ENCODE results near the gene RSRC1. TPM values are rescaled to one million over a fixed set of nuclear protein-coding genes. Genes with fewer than 3 reads are reported as not detected.
A peak's percentile ranks its signal among the peaks of the same experiment; 100 is the strongest.

Gene RSRC1
- total and polyA plus RNA-seq, 2 of the 13 experiments (the other 11 are each of a cell fraction or from before 2014, with no cell fraction given): 4.9 to 63.0 TPM

DNA sequence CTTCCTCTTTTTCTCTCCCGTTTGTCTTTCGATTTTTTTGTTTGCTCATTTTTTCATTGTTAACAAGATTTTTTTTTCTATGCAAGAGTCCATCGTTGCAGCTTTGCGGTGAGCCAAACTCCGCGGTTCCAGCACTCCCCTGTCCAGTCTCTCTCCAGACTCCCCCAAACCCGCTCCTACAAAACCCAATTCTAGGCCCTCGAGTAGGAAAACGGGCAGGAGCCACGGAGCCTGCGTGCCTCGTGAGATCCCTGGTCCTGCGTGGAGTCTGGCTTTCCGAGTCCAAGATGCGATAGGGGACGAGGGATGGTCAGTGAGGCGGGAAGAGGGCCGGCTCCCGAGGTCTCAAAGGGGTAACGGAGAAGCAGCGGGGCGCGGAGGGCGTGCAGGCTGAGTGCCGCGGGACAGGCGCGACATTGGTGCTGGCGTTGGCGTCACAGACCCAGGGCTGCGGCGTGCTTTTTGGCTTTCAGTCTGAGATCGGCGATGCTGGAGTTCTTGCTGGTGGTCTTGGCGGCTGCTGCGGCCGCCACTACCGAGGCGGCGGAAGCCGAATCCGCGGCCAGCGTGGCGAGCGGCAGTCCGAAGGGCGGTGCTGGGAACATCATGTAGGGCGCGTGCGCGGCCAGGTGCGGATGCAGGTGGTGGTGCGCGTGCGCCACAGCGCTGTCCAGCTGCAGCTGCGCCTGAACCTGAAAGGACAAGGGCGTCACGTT is 12.1 kb upstream of the RSRC1 start (continued):
- TF ChIP-seq KMT2A (CRISPR knock-in tag; IDR thresholded peaks at IDR 0.05) (peak; percentile 89), ZNF510 (CRISPR knock-in tag; IDR thresholded peaks at IDR 0.05; ENCODE audit: low read depth) (peak; percentile 92), SRY (CRISPR knock-in tag; IDR thresholded peaks at IDR 0.05) (peak; percentile 95), ADNP (CRISPR knock-in tag; IDR thresholded peaks at IDR 0.05) (no peak), FIP1L1 (IDR thresholded peaks at IDR 0.05; ENCODE audit: borderline replicate concordance, insufficient read depth, low read depth, low read length) (no peak), NCOA1 (CRISPR knock-in tag; IDR thresholded peaks at IDR 0.05) (peak; percentile 59; the same call in 1 of the 2 replicates), RBFOX2 (IDR thresholded peaks at IDR 0.05; ENCODE audit: low read depth, low read length) (peak; percentile 83), ZNF441 (CRISPR knock-in tag; IDR thresholded peaks at IDR 0.05; ENCODE audit: borderline replicate concordance) (peak; percentile 94), SSRP1 (CRISPR knock-in tag; IDR thresholded peaks at IDR 0.05) (no peak), GLI4 (CRISPR knock-in tag; IDR thresholded peaks at IDR 0.05; ENCODE audit: borderline replicate concordance) (peak; percentile 99), ZNF263 (CRISPR knock-in tag; IDR thresholded peaks at IDR 0.05) (peak; percentile 80), CHCHD3 (CRISPR knock-in tag; IDR thresholded peaks at IDR 0.05) (no peak), CEBPG (CRISPR knock-in tag; IDR thresholded peaks at IDR 0.05) (no peak; the same call in 1 of the 2 replicates), SP140L (CRISPR knock-in tag; IDR thresholded peaks at IDR 0.05; ENCODE audit: borderline replicate concordance) (peak; percentile 94; the same call in 1 of the 2 replicates), HHEX (CRISPR knock-in tag; IDR thresholded peaks at IDR 0.05) (no peak), CC2D1A (CRISPR knock-in tag; IDR thresholded peaks at IDR 0.05) (no peak), KDM5B (CRISPR knock-in tag; IDR thresholded peaks at IDR 0.05; ENCODE audit: borderline replicate concordance) (peak; percentile 98)
- TF ChIP-seq, protein P1, sequence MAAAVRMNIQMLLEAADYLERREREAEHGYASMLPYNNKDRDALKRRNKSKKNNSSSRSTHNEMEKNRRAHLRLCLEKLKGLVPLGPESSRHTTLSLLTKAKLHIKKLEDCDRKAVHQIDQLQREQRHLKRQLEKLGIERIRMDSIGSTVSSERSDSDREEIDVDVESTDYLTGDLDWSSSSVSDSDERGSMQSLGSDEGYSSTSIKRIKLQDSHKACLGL (CRISPR knock-in tag; IDR thresholded peaks at IDR 0.05): peak; percentile 95
- TF ChIP-seq, protein P2, sequence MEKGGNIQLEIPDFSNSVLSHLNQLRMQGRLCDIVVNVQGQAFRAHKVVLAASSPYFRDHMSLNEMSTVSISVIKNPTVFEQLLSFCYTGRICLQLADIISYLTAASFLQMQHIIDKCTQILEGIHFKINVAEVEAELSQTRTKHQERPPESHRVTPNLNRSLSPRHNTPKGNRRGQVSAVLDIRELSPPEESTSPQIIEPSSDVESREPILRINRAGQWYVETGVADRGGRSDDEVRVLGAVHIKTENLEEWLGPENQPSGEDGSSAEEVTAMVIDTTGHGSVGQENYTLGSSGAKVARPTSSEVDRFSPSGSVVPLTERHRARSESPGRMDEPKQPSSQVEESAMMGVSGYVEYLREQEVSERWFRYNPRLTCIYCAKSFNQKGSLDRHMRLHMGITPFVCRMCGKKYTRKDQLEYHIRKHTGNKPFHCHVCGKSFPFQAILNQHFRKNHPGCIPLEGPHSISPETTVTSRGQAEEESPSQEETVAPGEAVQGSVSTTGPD (CRISPR knock-in tag; IDR thresholded peaks at IDR 0.05): no peak
- TF ChIP-seq, protein P3, sequence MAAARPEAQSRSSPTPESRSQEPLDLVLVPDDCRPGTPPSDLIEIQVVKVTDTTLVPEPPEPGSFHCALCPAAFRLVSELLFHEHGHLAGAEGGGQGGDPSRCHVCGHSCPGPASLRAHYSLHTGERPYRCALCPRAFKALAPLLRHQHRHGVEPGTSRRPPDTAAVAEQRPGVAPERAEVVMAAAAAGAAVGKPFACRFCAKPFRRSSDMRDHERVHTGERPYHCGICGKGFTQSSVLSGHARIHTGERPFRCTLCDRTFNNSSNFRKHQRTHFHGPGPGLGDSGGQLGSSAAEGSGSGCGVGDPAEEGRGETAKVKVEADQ (CRISPR knock-in tag; IDR thresholded peaks at IDR 0.05; ENCODE audit: borderline replicate concordance): peak; percentile 58; the same call in 1 of the 2 replicates
- TF ChIP-seq, protein P4, sequence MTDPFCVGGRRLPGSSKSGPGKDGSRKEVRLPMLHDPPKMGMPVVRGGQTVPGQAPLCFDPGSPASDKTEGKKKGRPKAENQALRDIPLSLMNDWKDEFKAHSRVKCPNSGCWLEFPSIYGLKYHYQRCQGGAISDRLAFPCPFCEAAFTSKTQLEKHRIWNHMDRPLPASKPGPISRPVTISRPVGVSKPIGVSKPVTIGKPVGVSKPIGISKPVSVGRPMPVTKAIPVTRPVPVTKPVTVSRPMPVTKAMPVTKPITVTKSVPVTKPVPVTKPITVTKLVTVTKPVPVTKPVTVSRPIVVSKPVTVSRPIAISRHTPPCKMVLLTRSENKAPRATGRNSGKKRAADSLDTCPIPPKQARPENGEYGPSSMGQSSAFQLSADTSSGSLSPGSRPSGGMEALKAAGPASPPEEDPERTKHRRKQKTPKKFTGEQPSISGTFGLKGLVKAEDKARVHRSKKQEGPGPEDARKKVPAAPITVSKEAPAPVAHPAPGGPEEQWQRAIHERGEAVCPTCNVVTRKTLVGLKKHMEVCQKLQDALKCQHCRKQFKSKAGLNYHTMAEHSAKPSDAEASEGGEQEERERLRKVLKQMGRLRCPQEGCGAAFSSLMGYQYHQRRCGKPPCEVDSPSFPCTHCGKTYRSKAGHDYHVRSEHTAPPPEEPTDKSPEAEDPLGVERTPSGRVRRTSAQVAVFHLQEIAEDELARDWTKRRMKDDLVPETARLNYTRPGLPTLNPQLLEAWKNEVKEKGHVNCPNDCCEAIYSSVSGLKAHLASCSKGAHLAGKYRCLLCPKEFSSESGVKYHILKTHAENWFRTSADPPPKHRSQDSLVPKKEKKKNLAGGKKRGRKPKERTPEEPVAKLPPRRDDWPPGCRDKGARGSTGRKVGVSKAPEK (CRISPR knock-in tag; IDR thresholded peaks at IDR 0.05; ENCODE audit: borderline replicate concordance): peak; percentile 100
- TF ChIP-seq, protein P5, sequence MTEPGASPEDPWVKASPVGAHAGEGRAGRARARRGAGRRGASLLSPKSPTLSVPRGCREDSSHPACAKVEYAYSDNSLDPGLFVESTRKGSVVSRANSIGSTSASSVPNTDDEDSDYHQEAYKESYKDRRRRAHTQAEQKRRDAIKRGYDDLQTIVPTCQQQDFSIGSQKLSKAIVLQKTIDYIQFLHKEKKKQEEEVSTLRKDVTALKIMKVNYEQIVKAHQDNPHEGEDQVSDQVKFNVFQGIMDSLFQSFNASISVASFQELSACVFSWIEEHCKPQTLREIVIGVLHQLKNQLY (CRISPR knock-in tag; IDR thresholded peaks at IDR 0.05): 0 out of 2 replicates have a peak, but pooled peaks have one; percentile 6
- TF ChIP-seq, protein P6, sequence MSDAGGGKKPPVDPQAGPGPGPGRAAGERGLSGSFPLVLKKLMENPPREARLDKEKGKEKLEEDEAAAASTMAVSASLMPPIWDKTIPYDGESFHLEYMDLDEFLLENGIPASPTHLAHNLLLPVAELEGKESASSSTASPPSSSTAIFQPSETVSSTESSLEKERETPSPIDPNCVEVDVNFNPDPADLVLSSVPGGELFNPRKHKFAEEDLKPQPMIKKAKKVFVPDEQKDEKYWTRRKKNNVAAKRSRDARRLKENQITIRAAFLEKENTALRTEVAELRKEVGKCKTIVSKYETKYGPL (CRISPR knock-in tag; IDR thresholded peaks at IDR 0.05): peak; percentile 88

Data from HepG2 (cell line).